Measurements from ENCODE around the gene NNMT.

The NNMT gene

DNA sequence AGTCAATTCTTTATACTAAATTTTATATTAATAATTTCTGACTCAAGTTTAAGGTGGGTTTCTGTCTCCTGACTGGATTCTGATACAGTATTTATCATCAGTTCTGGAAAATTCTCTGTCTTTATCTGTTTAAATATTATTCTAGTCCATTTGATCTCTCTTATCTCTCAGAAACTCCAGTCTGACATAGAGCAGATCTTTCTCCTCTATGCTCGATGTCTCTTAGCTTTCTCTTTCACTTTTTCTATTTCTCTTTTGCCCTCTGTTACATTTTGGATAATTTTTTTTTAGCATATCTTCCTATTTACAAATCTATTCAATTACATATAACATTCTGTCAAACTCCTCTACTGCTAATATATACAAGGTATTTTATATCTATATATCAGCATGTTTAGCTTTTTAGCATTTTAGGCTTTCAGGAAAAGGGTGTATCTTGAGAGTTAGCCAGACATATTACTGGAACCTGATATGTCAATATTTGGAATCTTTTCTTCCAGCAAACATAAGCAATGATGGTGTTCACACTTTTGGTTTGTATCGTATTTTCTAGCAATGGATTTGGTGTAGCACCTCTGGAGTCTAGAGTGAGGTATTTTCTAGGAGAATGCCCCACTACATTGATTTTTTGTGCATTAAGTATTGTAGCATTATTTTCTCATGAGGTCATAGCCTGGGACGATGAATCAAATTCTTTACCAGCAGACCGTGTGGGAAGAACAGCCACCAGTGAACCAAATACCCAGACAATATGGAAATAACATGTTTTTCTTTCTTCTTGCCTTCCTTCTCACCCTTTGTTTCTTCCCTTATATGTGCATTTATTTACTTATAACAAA, 4.1 kb upstream of the NNMT start:
- H3K4me1 ChIP-seq: no peaks in the 10 kb centered on the region
- H3K9ac ChIP-seq: no peak overlapping the region
- TF ChIP-seq Cebpa-rat (IDR thresholded peaks at IDR 0.05): no peak
- no peaks in the 10 kb centered on the region for H3K36me3 ChIP-seq
- no peaks in the 10 kb centered on the region for H3K9me3 ChIP-seq
- H3K4me3 ChIP-seq: no peak overlapping the region
- no peaks in the 10 kb centered on the region for H3K27me3 ChIP-seq
- H3K4me2 ChIP-seq: no peak overlapping the region
- no peak overlapping the region for H3K27ac ChIP-seq
- H4K20me1 ChIP-seq: no peaks in the 10 kb centered on the region

DNA sequence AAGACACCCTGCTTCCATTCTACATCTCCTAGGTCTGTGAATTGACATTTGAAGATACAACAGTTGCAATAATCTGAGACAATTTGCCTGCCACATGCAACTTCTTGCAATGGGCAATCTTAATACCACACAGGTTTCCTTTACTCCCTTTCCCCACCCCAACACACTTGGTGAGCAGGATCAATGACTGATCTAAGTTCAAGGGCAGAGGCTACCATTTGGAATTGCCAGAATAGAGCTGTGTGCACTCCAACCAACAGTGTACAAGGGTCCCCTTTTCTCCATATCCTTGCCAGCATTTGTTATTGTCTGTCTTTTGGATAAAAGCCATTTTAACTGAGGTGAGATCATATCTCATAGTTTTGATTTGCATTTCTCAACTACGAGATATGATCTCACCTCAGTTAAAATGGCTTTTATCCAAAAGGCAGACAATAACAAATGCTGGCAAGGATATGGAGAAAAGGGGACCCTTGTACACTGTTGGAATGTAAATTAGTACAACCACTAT, 2.9 kb upstream of the NNMT start:
- no peaks in the 10 kb centered on the region for H3K36me3 ChIP-seq
- H3K9me3 ChIP-seq: no peaks in the 10 kb centered on the region
- no peaks in the 10 kb centered on the region for H3K4me1 ChIP-seq
- H3K27me3 ChIP-seq: no peaks in the 10 kb centered on the region
- no peak overlapping the region for H3K4me2 ChIP-seq
- no peak overlapping the region for H3K9ac ChIP-seq
- no peak overlapping the region for H3K4me3 ChIP-seq
- TF ChIP-seq Cebpa-rat (IDR thresholded peaks at IDR 0.05): no peak
- H3K27ac ChIP-seq: no peak overlapping the region
- H4K20me1 ChIP-seq: no peaks in the 10 kb centered on the region

DNA sequence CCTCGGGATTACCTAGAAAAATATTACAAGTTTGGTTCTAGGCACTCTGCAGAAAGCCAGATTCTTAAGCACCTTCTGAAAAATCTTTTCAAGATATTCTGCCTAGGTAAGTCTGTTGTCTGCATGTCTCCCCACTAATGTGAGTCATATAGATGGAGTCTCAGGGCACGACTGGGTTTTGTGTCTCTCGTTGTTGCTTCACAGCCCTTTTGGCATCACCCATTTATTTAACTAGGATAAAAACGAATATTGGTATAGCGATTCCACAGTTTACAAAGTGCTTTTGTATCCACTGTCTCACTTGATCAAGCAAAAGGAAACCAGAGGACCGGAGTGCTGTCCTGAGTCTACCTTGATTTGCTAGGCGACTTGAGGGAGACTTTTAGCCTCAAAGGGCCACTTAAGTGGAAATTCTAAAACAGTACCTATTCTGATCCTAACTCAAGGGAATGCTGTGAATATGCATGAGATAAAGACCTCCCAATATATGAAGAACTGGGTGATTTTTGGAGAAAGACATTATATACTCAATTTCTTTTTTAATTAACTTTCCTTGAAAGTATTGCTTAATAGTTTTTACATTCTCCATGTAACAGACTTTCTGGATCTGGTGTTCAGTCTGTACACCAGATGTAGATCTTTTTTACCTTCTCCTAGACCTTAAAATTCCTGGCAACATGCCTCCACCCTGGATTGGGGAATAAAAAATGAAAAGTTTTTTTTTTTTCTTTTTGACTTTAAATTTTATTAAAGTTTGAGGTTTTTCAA, 590 bp downstream of the NNMT start:
- H4K20me1 ChIP-seq: no peaks in the 10 kb centered on the region
- no peak overlapping the region for H3K9ac ChIP-seq
- no peak for TF ChIP-seq Cebpa-rat (IDR thresholded peaks at IDR 0.05)
- H3K9me3 ChIP-seq: no peaks in the 10 kb centered on the region; the same call in 1 of the 2 replicates
- H3K27ac ChIP-seq: no peak overlapping the region
- no peaks in the 10 kb centered on the region for H3K36me3 ChIP-seq
- no peaks in the 10 kb centered on the region for H3K27me3 ChIP-seq
- no peak overlapping the region for H3K4me3 ChIP-seq
- H3K4me1 ChIP-seq: no peaks in the 10 kb centered on the region
- no peak overlapping the region for H3K4me2 ChIP-seq

DNA sequence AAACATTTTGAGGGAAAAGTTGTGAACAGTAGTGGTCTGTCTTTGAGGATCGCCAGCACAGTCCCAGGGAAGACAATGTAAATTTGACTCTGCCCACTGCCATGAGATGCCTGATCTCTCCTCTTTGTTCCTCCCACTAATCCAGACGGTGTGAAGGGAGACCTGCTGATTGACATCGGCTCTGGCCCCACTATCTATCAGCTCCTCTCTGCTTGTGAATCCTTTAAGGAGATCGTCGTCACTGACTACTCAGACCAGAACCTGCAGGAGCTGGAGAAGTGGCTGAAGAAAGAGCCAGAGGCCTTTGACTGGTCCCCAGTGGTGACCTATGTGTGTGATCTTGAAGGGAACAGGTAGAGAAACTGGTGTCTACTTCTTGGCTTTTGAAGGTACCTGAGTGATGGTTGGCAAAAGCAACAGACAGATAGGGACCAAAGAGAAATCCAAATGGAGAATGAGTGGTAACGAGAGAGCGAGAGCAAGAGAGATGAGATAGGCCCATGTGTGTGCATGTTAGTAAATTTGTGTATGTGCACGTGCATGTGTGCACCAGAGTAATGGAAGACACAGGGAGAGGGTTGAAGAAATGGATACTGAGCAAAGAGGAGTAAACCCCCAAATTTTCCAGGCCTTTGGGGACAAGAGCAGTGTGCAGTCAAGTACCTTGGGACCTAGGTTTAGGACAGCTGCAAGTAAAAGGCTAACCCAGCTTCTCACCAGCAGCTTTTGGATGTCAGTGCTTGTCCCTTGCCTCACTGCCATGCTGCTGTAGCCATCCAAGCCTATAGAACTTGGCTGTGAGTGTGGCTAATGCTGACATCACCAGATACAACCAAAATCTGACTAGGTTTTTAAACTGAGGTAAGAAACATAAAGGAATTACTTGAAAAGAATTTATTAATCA, 1.9 kb downstream of the NNMT start:
- Histone ChIP-seq H3K9me3 (no peaks in the 10 kb centered on the region; the same call in 1 of the 2 replicates), H3K27me3 (no peaks in the 10 kb centered on the region), H3K4me1 (no peaks in the 10 kb centered on the region), H3K9ac (no peak overlapping the region), H3K36me3 (no peaks in the 10 kb centered on the region), H3K27ac (no peak overlapping the region), H3K4me2 (no peak overlapping the region), H3K4me3 (no peak overlapping the region), H4K20me1 (no peaks in the 10 kb centered on the region)
- TF ChIP-seq Cebpa-rat (IDR thresholded peaks at IDR 0.05): no peak

DNA sequence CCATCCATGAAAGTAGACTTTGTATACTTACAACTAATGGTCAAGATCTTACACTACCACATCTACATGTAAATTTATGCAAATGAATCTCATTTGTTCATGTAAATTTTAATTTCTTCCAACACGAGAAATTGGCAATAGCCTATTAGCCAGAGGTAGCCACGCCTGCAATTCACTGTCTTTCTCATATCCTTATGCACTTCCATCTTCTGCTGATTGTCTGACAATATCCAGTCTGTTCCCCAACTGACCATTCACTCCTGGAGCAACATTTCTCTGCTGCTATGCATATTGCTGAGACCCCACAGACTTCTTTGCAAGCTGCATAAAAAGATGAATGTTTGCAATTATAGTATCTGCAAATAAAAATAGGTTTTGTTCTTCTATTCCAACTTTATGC, 2.5 kb downstream of the NNMT start:
- Histone ChIP-seq H3K4me2 (no peak overlapping the region), H3K9me3 (no peaks in the 10 kb centered on the region; the same call in 1 of the 2 replicates), H3K4me3 (no peak overlapping the region), H3K27ac (no peak overlapping the region), H4K20me1 (no peaks in the 10 kb centered on the region), H3K9ac (no peak overlapping the region), H3K36me3 (no peaks in the 10 kb centered on the region), H3K4me1 (no peaks in the 10 kb centered on the region), H3K27me3 (no peaks in the 10 kb centered on the region)
- no peak for TF ChIP-seq Cebpa-rat (IDR thresholded peaks at IDR 0.05)

DNA sequence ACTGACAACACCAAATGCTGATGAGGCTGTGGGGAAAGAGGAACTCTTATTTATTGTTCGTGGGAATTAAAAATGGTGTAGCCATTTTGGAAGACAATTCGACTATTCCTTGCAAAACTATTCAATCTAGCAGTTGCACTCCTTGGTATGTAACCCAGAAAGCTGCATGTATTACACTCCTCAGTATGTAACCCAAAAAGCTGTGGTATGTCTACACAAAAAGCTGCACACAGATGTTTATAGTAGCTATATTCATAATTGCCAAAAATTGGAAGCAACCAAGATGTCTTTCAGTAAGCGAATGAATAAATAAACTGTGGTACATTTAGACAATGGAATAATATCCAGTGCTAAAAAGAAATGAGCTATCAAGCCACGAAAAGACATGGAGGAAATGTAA, 4.9 kb downstream of the NNMT start:
- Histone ChIP-seq H3K4me1 (no peaks in the 10 kb centered on the region), H3K27ac (no peak overlapping the region), H3K4me3 (no peak overlapping the region), H3K4me2 (no peak overlapping the region), H3K27me3 (no peaks in the 10 kb centered on the region), H3K9ac (no peak overlapping the region), H4K20me1 (no peaks in the 10 kb centered on the region), H3K36me3 (no peaks in the 10 kb centered on the region), H3K9me3 (no peaks in the 10 kb centered on the region; the same call in 1 of the 2 replicates)
- no peak for TF ChIP-seq Cebpa-rat (IDR thresholded peaks at IDR 0.05)

DNA sequence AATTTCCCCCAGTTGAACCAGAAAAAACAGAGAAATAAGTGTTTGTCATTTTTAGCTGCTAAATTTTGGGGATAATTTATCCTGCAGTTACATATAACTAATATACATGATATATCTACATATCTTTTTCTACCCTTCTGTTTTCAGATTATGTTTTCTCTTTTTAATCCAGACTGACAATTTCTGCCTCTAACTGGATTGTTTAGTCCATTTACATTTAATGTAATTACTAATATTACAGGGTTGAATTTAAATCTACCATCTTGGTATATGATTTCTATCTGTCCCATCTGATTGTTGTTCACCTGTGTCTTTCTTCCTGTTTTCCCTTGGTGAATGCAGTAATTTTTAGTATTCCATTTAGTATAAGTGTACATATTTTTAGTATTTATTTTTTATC, 5.7 kb downstream of the NNMT start:
- Histone ChIP-seq H3K4me1 (no peaks in the 10 kb centered on the region), H4K20me1 (no peaks in the 10 kb centered on the region), H3K4me3 (no peak overlapping the region), H3K36me3 (no peaks in the 10 kb centered on the region), H3K4me2 (no peak overlapping the region), H3K27me3 (no peaks in the 10 kb centered on the region), H3K9me3 (no peaks in the 10 kb centered on the region; the same call in 1 of the 2 replicates), H3K9ac (no peak overlapping the region), H3K27ac (no peak overlapping the region)
- no peak for TF ChIP-seq Cebpa-rat (IDR thresholded peaks at IDR 0.05)

DNA sequence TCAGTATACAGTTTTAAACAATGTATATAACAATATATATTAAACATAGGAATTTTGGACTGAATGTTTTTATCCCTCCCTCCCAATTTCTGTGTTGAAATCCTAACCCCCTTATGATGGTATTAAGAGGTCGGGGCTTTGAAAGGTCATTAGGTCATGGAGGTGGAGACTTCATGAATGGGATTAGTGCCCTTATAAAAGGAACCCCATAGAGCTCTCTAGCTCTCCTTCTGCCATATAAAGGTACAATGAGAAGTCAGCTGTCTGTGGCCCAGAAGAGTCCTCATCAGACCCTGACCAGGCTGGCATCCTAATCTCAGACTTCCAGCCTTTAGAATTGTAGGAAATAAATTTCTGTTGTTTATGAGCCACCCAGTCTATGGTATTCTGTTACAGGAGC, 6.5 kb downstream of the NNMT start:
- Histone ChIP-seq H3K4me2 (no peak overlapping the region), H3K9me3 (no peaks in the 10 kb centered on the region; the same call in 1 of the 2 replicates), H4K20me1 (no peaks in the 10 kb centered on the region), H3K4me1 (peaks cover 3% of the 10 kb centered on the region), H3K27ac (no peak overlapping the region), H3K36me3 (no peaks in the 10 kb centered on the region), H3K27me3 (no peaks in the 10 kb centered on the region), H3K9ac (no peak overlapping the region), H3K4me3 (no peak overlapping the region)
- TF ChIP-seq Cebpa-rat (IDR thresholded peaks at IDR 0.05): no peak

DNA sequence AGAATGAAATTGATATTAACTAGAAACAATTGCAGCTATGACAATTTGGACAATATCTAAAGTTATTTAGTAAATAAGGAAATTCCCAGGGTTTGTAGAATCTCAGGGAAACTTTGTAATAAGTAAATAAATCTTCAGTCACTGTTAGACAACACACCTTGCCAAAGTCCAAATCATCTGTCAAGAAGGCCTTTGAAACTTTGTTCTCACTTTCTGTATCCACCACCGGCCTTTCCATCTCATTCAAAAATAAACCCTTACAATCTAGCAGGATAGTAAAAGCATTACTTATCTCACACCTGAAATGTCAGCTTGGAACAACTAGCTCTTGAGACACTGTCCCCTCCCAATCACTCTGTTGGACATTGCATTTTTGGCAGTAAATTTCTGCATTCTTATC, 7.9 kb downstream of the NNMT start:
- no peak for TF ChIP-seq Cebpa-rat (IDR thresholded peaks at IDR 0.05)
- no peak overlapping the region for H3K4me3 ChIP-seq
- peaks cover 6% of the 10 kb centered on the region for H3K4me1 ChIP-seq
- H3K4me2 ChIP-seq: no peak overlapping the region
- no peak overlapping the region for H3K27ac ChIP-seq
- no peaks in the 10 kb centered on the region for H3K27me3 ChIP-seq
- no peaks in the 10 kb centered on the region for H4K20me1 ChIP-seq
- H3K9ac ChIP-seq: no peak overlapping the region
- H3K36me3 ChIP-seq: no peaks in the 10 kb centered on the region
- no peaks in the 10 kb centered on the region; the same call in 1 of the 2 replicates for H3K9me3 ChIP-seq

Measured in BLaER1 (cell line).